ENCODE measurements around the gene SLF2. TPM values are rescaled to one million over a fixed set of nuclear protein-coding genes. Genes with fewer than 3 reads are reported as not detected.

Gene SLF2
- total and polyA plus RNA-seq, 2 of the 8 experiments (the other 6 are each of a cell fraction or from before 2014, with no cell fraction given): 5.5 to 20.9 TPM

DNA sequence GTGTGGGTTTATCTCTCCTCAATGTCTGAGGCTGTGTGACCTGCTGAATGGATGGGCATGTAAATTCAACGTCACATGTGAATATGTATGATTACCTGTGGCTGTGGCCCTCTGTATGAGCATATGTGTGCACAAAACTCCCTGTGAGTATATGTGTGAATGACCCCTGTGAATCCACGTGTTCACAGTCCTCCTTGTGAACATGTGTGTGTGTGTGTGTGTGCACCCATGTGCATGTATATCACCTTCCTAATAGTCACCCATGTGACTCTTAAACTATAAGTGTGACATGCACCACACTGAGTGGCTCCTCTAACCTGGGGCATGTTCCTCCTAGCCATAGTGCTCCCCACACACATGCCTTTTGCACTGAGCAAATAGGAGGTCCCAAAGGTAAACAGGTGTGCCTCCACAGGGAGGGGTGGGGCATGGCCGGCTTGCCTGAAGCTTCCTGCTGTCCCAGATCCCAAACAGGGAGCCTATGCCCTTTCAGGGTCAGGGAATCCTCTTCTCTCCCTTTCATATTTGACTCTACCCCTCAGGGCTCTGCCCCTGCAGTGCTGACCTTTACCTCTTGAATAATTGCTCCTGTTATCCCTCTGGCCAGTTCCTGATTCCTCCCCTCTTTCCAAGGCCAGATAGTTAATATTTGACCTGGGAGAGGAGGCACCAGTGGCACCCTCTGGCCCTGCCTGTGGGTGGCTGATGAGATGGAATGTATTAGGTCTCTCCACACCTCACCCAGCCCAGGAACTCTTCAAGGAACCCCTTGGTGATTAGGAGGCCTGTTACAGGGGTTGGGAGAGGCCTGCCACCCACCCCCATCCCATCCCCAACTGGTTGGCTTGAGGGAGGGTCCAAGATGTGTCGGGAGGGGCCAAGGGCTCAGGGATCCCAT, 58.4 kb downstream of the SLF2 start (continued):
- TF ChIP-seq CBX8 (IDR thresholded peaks at IDR 0.05; ENCODE audit: borderline replicate concordance, low read depth, low read length): no peak
- no peak for TF ChIP-seq EP300 (IDR thresholded peaks at IDR 0.05; ENCODE audit: borderline replicate concordance in 1 of 2, low read depth in 2 of 2, low read length in 2 of 2)
- TF ChIP-seq KDM1A (IDR thresholded peaks at IDR 0.05; ENCODE audit: borderline replicate concordance, low read length): no peak
- TF ChIP-seq TAF1 (IDR thresholded peaks at IDR 0.05; ENCODE audit: low read depth, low read length): no peak
- TF ChIP-seq KDM5A (IDR thresholded peaks at IDR 0.05; ENCODE audit: low read length): no peak
- TF ChIP-seq, protein P1, sequence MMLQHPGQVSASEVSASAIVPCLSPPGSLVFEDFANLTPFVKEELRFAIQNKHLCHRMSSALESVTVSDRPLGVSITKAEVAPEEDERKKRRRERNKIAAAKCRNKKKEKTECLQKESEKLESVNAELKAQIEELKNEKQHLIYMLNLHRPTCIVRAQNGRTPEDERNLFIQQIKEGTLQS (IDR thresholded peaks at IDR 0.05; ENCODE audit: insufficient read depth, low read depth, low read length): no peak
